NT2/D1 (cell line): ENCODE measurements around the gene OGFR.

Experiments
- DNase-seq: peaks from one replicate; pipeline ENCODE4 v3.0.0-alpha.2; 2011; ENCODE audit warnings: low read depth, low spot score
- H3K27me3 ChIP-seq: 2 replicates; pipeline ENCODE4 v1.6.0; 2011; ENCODE audit warnings: mild to moderate bottlenecking; ENCODE audit not compliant: insufficient read length, insufficient read depth
- H3K36me3 ChIP-seq: 2 replicates; pipeline ENCODE4 v1.6.1; 2011; ENCODE audit warnings: mild to moderate bottlenecking, low read length, mixed read lengths; ENCODE audit not compliant: insufficient read depth, insufficient read length
- H3K4me1 ChIP-seq: 2 replicates; pipeline ENCODE4 v1.5.1; 2011; ENCODE audit not compliant: insufficient read depth, insufficient read length
- H3K4me3 ChIP-seq: 2 replicates; pipeline ENCODE4 v1.5.1; 2011; ENCODE audit warnings: low read depth; ENCODE audit not compliant: insufficient read length
- H3K9ac ChIP-seq: 2 replicates; pipeline ENCODE4 v1.6.0; 2011; ENCODE audit warnings: low read depth; ENCODE audit not compliant: insufficient read length
- H3K9me3 ChIP-seq: 2 replicates; pipeline ENCODE4 v1.5.1; 2011; ENCODE audit warnings: mild to moderate bottlenecking, low read length; ENCODE audit not compliant: insufficient read depth
- SUZ12 ChIP-seq: IDR thresholded peaks from 2 replicates; pipeline ENCODE4 v1.6.1; 2011; ENCODE audit not compliant: insufficient read length, insufficient read depth; ENCODE audit errors: extremely low read depth
- YY1 ChIP-seq: IDR thresholded peaks from 2 replicates; pipeline ENCODE4 v1.6.1; 2011; ENCODE audit not compliant: insufficient read length, insufficient read depth
- ZNF274 ChIP-seq: IDR thresholded peaks from 2 replicates; pipeline ENCODE4 v1.6.1; 2011; ENCODE audit warnings: mild to moderate bottlenecking, low read depth, low read length

OGFR gene

DNA sequence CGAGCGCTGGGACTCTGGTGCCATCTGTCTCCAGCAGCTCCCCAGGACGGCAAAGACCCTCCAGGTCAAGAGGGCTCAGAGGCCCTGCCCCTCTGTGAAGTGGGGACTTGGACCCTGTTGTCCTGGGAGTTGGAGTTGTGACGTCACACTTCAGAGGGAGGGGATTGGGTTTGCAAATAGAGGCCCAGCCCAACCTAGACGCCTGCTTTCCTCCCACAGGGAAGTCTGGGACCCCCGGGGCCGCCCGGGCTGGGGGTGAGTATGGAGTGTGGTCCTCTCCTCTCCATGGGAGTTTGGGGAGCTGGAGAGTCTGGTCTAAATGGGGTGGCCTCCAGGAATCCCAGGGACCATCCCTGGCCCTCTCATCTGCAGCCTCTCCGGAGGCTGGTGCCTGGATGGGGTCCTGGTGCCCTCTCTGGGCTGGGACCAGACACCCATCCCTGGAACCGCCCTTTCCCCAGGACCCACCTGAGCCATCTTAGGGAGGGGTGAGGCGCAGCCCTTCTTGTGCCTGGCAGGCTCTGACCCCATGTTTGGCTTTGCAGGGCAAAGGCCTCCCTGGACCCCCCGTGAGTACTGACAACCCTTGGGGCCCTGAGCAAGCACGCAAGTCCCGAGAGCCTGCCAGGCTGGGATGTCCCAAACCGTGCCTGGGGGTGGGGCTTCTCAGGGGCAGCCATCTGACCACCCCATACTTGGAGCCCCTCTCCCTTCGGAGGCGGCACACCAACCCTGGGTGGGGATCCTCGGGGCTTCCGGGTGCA is 16.5 kb downstream of the OGFR start:
- DNase-seq = no peak
- peaks cover 69% of the 10 kb centered on the region for H3K36me3 ChIP-seq
- H3K4me3 ChIP-seq = no peak overlapping the region
- peak overlapping the region; percentile 64 for H3K9ac ChIP-seq
- TF ChIP-seq YY1 (no peak), ZNF274 (no peak), SUZ12 (no peak)
- no peaks in the 10 kb centered on the region for H3K9me3 ChIP-seq
- peaks cover 59% of the 10 kb centered on the region for H3K4me1 ChIP-seq
- no peaks in the 10 kb centered on the region for H3K27me3 ChIP-seq

DNA sequence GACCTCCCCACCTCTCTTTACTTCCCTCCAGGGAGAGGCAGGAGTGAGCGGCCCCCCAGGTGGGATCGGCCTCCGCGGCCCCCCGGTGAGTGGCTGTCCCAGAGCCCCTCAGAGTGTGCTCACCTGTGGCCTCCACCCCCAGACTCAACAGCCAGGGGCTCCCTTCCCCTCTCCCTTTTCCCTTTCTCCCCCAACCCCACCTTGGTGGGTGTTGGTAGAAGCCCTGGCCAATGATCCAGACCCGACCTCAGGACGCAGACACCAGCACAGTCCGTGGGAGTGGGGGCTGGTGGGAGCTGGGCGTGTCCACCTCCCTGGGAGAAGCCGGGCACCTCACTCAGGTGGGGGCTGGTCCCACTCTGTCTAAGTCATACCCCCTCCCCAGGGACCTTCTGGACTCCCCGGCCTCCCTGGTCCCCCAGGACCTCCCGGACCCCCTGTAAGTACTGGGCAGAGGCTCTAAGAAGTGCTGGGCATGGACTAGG is 17.1 kb downstream of the OGFR start:
- no peaks in the 10 kb centered on the region for H3K9me3 ChIP-seq
- no peak for DNase-seq
- H3K4me3 ChIP-seq = no peak overlapping the region
- H3K36me3 ChIP-seq = peaks cover 75% of the 10 kb centered on the region
- peaks cover 59% of the 10 kb centered on the region for H3K4me1 ChIP-seq
- no peaks in the 10 kb centered on the region for H3K27me3 ChIP-seq
- TF ChIP-seq SUZ12 (no peak), YY1 (no peak), ZNF274 (no peak)
- no peak overlapping the region for H3K9ac ChIP-seq

DNA sequence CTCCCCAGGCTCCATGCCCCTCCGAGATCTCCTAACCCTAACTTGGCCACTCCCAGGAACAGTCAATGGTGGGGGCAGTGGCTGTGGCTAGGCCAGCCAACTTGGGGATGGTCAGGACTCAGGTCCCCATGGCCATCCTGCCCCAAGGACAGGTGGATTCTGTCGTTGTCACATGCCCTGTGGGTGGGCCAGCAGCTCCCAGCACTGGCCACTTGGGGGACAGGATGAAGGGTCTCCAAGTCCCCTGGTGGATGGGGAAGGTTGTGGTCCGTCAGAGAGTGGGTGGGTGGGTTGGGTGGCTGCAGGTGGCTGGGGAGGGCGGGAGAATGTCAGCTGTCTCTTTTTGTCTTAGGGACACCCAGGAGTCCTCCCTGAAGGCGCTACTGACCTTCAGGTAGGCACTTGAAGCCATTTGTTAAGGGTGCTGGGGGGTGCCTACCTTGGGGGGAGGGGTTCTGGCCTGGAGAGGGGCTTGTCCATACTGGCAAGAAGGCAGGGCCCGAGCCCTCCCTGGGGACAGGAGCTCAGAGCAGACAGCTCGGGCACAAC is 17.7 kb downstream of the OGFR start:
- no peak overlapping the region for H3K9ac ChIP-seq
- TF ChIP-seq SUZ12 (no peak), YY1 (no peak), ZNF274 (no peak)

DNA sequence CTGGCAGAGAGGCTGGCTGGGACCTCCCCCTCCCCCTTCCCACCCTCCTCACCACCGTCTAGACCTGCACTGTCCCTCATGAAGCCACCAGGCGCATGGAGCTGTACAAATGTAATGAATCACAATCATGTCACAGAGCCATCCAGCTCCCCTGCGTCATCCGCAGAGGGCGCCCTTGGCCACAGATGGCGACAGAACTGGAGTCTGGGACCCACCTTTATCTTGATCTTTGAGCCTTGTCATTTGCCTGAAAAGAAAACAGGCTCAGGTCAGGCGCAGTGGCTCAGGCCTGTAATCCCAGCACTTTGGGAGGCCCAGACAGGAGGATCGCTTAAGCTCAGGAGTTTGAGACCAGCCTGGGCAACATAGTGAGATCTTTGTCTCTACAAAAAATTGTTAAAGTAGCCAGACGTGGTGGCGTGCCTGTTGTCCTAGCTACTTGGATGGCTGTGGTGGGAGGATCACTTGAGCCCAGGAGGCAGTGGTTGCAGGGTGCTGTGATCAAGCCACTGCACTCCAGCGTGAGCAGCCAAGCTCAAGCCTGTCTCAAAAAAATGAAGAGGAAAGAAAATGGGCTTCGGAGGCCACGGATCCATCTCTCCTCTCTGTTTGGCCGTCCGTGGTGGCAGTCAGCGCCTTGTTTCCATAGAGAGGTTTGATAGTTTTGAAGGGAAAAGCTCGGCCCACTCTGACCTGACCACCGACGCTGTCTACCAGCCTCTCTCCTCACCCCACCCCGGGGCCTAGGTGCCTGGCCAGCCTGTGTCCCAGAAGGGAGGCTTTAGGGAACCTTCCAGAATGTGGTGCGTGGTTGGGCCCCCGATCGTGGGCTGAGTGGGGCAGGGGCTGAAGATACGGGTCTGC is 18.4 kb downstream of the OGFR start:
- Histone ChIP-seq H3K4me3 (no peak overlapping the region), H3K9me3 (no peaks in the 10 kb centered on the region), H3K36me3 (peaks cover 87% of the 10 kb centered on the region), H3K27me3 (no peaks in the 10 kb centered on the region), H3K4me1 (peaks cover 63% of the 10 kb centered on the region), H3K9ac (peak overlapping the region; percentile 46)
- no peak for TF ChIP-seq SUZ12
- no peak for TF ChIP-seq YY1
- TF ChIP-seq ZNF274 = no peak
- no peak for DNase-seq

More for the DNA sequence above, 17.7 kb downstream of the OGFR start:
- DNase-seq = no peak
- peaks cover 80% of the 10 kb centered on the region for H3K36me3 ChIP-seq
- no peak overlapping the region for H3K4me3 ChIP-seq
- H3K4me1 ChIP-seq = peaks cover 59% of the 10 kb centered on the region
- no peaks in the 10 kb centered on the region for H3K27me3 ChIP-seq
- H3K9me3 ChIP-seq = no peaks in the 10 kb centered on the region

DNA sequence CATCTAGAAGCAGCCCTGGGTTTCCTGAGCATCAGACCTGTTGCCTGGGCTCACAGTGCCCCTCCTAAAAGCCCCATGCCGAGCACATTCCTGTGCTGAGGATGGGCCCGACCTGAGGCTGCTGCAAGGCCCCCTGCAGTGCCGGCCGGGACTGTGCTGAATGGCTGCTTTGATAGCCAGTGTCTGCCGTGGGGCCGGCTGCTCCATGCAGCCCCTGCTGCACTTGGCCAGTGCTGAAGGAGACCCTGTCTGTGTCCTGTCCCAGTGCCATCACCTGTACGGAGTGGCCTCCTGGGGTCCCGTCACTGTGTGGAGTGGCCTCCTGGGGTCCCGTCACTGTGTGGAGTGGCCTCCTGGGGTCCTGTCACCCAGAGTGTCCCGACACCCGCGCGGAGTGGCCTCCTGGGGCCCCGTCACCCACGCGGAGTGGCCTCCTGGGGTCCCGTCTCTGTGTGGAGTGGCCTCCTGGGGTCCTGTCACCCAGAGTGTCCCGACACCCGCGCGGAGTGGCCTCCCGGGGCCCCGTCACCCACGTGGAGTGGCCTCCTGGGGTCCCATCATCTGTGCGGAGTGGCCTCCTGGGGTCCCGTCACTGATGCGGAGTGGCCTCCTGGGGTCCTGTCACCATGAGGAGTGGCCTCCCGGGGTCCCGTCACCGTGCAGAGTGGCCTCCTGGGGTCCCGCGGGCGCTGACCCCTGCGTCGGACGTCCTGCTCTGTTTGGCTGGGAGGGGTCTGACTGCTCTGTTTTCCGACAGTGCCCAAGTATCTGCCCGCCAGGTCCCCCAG is 19.2 kb downstream of the OGFR start:
- peak; percentile 66 for DNase-seq
- peak overlapping the region; percentile 72 for H3K9ac ChIP-seq
- H3K4me3 ChIP-seq = no peak overlapping the region
- H3K27me3 ChIP-seq = no peaks in the 10 kb centered on the region
- peaks cover 55% of the 10 kb centered on the region for H3K4me1 ChIP-seq
- TF ChIP-seq YY1 (no peak), ZNF274 (no peak), SUZ12 (no peak)
- H3K9me3 ChIP-seq = no peaks in the 10 kb centered on the region
- peaks cover 92% of the 10 kb centered on the region for H3K36me3 ChIP-seq

DNA sequence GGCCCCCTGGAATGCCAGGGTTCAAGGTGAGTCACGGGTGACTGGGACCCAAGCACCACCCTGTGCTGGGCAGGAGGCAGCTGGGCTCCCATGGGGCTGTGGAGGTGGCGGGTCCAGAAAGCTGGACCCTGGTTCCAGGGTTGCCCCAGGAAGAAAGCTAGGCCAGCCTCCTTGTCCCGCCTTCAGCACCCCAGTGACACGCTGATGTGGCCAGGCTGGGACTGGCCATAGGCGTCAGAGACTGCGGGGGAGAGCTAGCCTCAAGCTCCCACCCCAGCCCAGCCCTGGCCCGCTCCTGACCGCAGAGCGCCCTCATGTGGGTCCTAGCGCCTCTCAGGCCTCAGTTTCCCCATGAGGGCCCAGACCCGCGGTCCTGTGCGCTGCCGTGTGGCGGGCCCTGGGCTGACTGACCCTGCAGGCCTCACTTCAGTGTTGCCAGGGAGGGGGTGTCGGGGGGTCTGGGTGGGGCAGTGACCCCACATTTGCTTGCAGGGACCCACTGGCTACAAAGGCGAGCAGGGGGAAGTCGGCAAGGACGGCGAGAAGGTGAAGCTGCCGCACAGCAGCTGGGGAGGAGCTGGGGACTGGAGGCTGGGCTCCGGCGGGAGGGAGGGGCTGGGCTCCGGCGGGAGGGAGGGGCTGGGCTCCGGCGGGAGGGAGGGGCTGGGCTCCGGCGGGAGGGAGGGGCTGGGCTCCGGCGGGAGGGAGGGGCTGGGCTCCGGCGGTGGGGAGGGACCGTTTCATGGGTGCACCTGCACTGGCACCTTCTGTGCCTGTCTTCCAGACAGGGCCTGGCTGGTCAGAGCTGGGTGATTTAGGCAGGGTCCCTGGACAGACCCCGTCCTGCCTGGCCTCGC is 20.1 kb downstream of the OGFR start:
- H3K4me3 ChIP-seq = no peak overlapping the region
- no peak for TF ChIP-seq ZNF274
- H3K9ac ChIP-seq = peak overlapping the region; percentile 72
- no peaks in the 10 kb centered on the region for H3K27me3 ChIP-seq
- no peak for DNase-seq
- no peaks in the 10 kb centered on the region for H3K9me3 ChIP-seq
- peaks cover 53% of the 10 kb centered on the region for H3K4me1 ChIP-seq
- peaks cover 92% of the 10 kb centered on the region for H3K36me3 ChIP-seq
